ENCODE data around the gene GNG12.

GRCh38 chr1:67732750-67733151 is 100.5 kb downstream of the GNG12 start:
- TF ChIP-seq POLR2AphosphoS5 (IDR thresholded peaks at IDR 0.05; ENCODE audit: low read depth, low read length) (no peak), POU2F2 (IDR thresholded peaks at IDR 0.05; ENCODE audit: low read depth, low read length) (no peak), POLR2A (IDR thresholded peaks at IDR 0.05; ENCODE audit: low read depth, low read length) (no peak)

Measured in GM12891 (cell line).